CD4-positive, alpha-beta T cell treated with Interleukin-17A for 4 hours (primary cell): ENCODE data around the gene QRSL1.
A peak's percentile ranks its signal among the peaks of the same experiment; 100 is the strongest.
"Not testable (repeated sequence)": the region's sequence is repeated elsewhere in the genome, so short reads cannot be mapped to it uniquely, and the experiment has no call there.

ENCODE experiments used
- DNase-seq: peaks from one replicate; pipeline ENCODE4 v3.0.0-alpha.2; 2020; ENCODE audit warnings: mixed read lengths

Gene QRSL1

DNA sequence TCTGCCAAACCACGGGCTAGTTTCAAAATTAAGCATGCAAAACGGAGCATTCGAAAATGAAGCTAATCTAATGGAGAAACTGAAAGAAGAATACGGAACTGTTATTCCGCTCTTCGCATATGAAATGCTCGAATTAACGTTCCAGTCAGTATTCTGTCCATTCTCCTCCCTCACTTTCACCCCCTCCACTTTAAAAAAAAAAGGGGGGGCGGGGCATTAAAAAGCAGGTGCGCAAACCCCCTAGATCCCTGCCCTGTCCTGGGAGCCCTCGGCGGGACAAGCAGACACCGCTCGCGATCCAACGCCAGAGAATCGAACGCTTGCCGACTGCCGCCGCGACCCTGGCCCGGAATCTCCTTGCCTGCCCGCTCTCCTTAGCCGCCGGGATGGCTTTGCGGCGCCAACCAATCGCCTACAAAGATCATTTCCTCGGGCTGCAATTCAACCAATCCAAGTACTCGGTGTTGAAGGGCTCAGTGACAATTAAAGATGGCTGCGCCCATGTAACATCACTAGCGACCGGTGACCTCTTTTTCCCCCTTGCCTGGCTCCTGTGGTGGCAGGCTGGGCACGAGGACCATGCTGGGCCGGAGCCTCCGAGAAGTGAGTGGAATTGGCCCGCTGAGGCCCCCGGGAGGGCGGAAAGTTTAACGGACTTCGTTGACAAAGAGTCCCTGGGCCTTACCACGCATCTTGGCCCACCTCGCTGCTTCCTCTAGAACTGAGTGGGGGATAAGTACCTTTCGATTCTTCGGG lies at the start of gene QRSL1, which contains the start of gene RTN4IP1:
TSS of gene QRSL1 (plus strand) at position 476 of the 756 bp plus-strand sequence. CDS start at position 580, 104 bp downstream.
TSS of gene RTN4IP1 (minus strand) at position 396 of the 756 bp plus-strand sequence. CDS start 477 bp downstream, outside the sequence.
- peak; percentile 85 for DNase-seq

DNA sequence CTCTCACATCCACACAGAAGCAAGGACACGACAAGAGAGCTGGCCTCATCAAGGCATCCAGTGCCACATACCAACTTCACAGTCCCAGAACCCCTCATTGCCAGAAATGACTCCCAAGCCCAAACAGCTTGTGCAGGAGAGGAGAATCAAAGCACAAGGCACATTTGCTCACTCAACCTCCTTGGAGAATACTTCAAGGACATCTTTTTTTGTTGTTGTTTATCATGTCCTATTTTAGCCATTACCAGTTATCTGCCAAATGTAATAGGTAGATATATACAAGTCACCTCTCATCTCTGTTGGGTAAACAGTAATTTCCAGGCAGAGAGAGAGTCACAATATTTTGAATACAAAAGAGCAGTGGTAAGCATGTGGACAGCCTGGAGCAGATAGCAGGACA lies 47.9 kb upstream of the QRSL1 start:
- no peak for DNase-seq

- DNase-seq, result no peak
Measured at GRCh38 chr6:106586815-106587415, 42.5 kb upstream of the QRSL1 start.

DNA sequence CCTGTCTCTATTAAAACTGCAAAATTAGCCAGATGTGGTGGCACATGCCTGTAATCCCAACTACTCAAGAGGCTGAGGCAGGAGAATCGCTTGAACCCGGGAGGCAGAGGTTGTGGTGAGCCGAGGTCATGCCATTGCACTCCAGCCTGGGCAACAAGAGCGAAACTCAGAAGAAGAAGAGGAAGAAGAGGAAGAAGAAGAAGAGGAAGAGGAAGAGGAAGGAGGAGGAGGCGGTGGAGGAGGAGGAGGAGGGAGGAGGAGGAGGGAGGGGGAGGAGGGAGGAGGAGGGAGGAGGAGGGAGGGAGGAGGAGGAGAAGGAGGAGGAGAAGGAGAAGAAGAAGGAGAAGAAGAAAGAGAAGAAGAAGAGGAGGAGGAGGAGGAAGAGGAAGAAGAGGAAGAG lies 40.4 kb upstream of the QRSL1 start:
- not testable (repeated sequence) for DNase-seq

DNA sequence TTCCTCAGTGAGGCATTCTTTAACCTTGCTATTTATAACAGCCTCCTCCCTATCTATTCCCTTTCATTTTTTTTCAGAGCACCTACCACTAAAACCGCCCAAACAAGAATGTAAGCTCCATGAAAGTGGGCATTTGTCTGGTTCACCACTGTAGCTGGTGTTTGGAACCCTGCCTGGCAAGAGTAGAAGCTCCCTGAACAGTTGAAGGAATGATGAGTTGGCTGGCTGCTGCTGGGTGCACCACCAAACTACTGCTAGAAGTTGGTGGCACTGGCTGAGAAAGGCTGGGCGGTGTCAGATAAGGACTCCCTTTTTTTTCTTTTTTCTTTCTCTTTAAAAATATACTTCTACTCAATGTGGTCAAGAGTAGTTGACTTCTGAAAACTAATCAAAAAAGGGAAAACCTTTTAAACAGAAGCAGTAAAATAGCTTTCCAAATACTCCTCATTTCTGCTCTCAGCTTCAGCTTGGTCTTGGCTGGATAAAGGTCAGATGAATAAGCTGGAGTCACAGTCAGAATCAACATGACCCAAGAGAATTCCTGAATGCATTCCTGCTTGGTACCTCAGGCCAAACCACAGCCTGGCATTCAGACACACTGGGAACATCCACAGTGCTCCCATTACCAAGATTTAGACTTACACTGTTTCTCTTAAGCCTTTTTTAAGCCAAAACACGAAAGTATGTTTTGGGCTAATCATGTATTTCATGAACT lies 38.1 kb upstream of the QRSL1 start:
- no peak for DNase-seq

DNA sequence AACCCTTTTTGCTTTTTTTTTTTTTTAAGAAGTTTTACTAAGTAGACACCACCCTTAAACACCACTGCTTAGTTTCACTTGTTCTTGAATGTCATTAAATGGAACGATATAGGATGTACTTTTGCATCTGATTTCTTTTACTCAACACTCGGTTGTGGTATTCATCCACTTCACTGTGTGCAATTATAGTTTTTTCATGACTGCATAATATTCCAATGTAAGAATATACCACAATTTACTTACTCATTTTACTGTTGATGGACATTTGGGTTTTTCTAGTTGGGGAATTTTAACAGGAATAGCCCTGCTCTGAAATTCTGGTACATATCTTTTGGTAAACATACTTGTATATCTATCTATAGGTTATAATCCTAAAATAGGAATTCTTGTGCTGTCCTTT lies 29.9 kb upstream of the QRSL1 start:
- no peak for DNase-seq

GRCh38 chr6:106600329-106600728 lies 29.0 kb upstream of the QRSL1 start:
- DNase-seq, result no peak

DNA sequence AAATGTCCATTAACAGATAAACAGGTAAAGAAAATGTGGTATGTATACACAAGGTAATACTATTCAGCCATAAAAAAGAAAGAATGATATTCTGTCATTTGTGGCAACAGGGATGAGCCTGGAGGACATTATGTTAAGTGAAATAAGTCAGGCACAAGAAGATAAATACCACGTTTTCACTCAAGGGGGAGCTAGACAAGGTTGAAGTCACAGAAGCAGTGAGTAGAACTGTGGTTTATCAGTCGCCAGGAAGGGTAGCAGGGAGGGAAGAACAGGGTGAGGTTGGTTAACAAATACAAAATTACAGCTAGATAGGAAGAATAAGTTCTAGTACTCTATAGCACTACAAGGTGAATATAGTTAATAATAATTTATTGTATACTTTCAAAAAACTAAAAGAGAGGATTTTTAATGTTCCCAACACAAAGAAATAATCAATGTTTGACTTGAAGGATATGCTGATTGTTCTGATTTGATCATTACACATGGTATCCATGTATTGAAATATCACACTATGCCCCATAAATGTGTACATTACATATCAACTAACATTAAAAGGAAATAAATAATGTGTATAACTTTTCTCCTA lies 21.2 kb upstream of the QRSL1 start:
- DNase-seq, result peak; percentile 23

GRCh38 chr6:106609699-106610098 lies 19.7 kb upstream of the QRSL1 start:
- no peak for DNase-seq

DNA sequence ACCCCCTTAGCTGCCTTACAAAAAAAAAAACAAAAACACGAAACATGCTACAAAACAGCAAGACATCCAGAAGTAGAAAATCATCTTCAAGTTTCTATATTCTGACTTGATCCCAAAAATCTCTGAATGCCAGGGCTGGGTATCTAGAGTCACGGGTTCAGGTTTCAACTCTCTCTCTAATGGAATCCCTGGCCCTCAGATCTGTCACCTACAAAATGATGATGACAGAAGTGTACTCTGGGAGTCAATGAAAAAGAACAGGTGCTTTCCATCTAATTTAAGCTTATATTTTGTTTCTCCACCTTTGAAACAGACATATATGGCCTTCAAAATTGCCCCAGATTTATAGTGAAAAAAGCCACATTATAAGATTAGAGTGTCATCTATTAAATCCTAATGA lies 18.3 kb upstream of the QRSL1 start:
- no peak for DNase-seq

DNA sequence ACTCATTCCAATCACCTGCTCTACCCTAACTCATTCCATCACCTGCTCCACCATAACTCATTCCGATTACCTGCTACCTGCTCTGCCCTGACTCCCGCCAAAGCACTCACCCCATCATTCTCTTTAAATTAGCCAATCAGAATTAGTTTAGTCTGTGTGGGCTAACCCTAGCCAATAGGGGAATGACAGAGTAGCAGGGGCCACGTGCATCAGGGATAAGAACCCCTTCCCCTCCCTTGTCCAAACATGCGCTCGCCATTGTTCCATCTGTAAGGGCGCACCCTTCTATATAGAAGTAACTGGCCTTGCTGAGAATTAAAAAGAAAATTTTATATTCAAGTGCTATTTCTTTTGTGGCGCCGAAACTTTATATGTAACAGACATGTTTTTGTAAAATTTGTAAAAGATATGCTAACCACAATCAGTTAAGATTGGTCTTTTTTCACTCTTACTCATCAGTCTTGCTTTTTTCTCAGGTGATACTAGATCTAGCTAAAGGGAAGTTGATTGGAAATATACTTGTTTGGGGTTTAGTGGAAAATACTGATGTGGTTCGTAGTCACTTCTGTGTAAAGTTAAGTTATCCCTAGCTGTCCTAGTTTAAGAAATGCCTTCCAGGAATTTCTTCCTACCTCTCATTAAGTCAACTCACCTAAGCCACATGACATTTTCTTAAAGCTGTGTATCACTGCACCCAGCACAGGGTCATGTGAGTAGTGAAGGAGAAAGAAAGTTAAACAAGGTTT lies 16.5 kb upstream of the QRSL1 start:
- DNase-seq, result no peak

DNA sequence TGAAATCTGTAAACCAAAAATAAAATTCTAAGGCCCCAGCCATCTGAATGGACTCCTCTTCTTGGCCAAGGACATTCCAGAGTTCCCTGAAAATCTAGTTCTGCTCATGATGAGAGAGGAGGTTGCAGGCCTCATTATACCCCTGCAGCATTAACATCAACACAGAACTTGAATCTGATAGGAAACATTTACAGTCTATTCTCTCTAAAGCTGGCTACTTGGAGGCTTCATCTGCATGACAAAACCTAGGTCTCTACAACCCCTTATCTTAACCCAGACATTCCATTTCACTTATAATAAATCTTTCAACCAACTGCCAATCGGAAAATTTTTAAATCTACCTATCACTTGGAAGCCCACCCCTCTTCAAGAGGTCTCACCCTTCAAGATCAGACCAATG lies 15.8 kb upstream of the QRSL1 start:
- no peak for DNase-seq

DNA sequence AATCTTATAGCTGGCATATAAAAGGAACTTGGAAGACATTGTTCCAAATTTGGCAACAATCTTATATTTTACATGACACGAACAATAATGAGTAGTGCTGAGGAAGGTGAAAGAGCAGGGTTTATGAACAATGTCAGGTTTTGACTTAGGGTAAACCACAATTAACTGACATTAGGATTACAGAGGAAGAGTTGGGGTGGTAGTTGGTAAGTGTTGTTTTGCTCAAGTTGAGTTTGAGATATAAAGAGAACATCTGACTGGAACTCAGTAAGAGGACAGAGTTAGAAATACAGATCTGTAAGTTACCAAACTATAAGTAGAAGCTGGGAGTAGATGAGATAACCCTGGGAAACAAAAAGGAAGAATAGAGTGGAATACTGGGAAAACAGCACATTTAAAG lies 15.2 kb upstream of the QRSL1 start:
- DNase-seq, result no peak

GRCh38 chr6:106614592-106615257 lies 14.7 kb upstream of the QRSL1 start:
- DNase-seq, result no peak

- no peak for DNase-seq
Measured at GRCh38 chr6:106617302-106617701, 12.1 kb upstream of the QRSL1 start.

GRCh38 chr6:106617857-106618256 lies 11.5 kb upstream of the QRSL1 start:
- DNase-seq, result no peak

DNA sequence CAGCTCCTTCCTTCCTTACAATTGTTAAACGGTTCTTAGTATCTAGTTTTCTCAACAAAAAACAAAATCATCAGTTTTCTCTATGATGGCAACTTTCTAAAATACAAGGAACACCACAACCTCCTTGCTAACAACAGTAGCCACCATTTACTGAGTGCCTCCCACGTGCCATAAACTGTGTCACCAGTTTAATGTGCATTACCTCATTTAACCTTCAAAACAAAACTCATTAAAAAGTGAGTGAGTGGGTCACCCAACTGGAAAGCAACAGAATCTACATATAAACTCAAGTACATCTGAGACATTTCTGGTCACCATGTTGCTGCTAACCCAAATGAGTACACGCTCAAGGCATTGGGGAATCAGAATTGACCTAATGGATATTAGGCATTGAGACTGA lies 11.1 kb upstream of the QRSL1 start:
- no peak for DNase-seq

GRCh38 chr6:106619223-106619622 lies 10.2 kb upstream of the QRSL1 start:
- no peak for DNase-seq

DNA sequence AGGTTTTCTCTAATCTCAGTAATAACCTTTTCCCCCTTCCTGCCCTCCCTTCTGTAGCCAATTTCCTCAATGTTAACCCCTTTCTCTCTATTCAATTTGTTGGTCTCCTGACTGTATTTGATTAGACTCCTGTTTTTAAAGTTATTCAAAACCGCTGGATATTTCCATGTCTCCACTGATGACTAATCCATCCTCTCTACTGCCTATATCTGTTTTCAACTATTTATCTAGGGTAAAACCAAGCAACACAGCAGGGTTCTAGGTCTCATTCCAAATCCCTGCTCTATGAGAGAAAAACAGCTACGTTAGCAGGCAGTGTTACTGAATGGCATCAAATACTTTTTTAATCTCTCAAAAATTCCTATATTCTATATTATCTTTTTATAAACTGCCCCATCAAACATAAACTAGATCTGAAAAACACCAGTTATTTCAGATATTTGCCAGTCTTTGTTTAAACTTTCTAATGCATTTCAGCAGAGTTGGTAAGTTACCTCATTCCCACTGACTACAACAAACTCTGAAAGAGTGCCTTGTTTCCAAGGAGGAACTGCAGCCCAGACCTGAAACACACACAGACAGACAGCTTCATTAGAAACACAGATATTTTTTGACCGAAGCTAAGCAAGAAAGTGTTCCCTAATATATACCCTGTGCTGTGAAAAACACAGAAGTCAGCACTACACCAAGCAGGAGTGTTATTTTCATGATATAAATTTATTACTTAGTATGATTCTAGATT lies 8.3 kb upstream of the QRSL1 start:
- no peak for DNase-seq

DNA sequence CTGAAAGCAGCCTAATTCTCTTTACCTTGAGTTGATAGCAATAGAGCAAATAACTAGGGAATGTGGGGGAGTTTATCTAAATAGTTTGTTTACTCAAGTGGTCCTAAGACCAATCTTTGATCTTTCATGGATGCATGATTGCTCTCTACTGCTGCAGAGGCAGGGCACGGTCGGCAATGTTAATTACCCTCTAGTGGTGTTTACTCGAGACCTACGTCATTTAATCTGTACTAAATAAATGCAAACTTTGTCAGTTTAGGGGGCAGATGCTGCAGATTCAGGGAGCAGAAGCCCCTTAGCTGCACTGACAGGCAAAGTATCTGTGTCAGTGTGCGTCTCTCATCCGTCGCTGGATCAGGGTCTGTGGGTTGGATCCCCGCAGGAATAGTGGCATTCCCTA lies 7.0 kb upstream of the QRSL1 start:
- DNase-seq, result no peak

DNA sequence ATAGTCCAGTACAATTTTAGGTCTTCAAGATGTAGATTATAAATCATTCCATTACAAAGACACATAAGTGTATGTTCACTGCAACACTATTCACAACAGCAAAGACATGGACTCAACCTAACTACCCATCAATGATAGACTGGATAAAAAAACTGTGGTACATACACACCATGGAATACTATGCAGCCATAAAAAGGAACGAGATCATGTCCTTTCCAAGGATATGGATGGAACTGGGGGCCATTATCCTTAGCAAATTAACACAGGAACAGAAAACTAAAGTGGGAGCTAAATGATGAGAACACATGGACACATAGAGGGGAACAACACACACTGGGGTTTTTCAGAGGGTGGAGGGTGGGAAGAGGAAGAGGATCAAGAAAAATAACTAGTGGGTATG lies 6.3 kb upstream of the QRSL1 start:
- no peak for DNase-seq
